ENCODE measurements around the gene CYB561D1. TPM values are rescaled to one million over a fixed set of nuclear protein-coding genes. Genes with fewer than 3 reads are reported as not detected.

The CYB561D1 gene
- total and polyA plus RNA-seq, 2 donors (not counting 1 experiment from before 2014, with no cell fraction given) = 5.1 to 6.6 TPM

- DNase-seq (ENCODE audit: low read depth in 2 of 2) = no peak
- Histone ChIP-seq H3K4me2 (ENCODE audit: extremely low read depth, insufficient read depth, low read length) (no peak overlapping the region), H4K20me1 (ENCODE audit: control insufficient read depth, extremely low read depth, insufficient read depth, low read length) (no peaks in the 10 kb centered on the region), H3K4me3 (replicated peaks in 1 of 4; ENCODE audit: control extremely low read depth in 1 of 4, insufficient read depth in 1 of 4, low read depth in 3 of 4, low read length in 4 of 4) (no peak overlapping the region), H3K9me3 (ENCODE audit: control insufficient read depth, insufficient read depth, low read depth, low read length) (no peaks in the 10 kb centered on the region), H3K36me3 (ENCODE audit: control insufficient read depth, insufficient read depth, low read length) (no peaks in the 10 kb centered on the region), H3K27me3 (ENCODE audit: control insufficient read depth, insufficient read depth, low read length) (peaks cover 12% of the 10 kb centered on the region), H3K9ac (ENCODE audit: insufficient read depth, low read length) (no peak overlapping the region), H3K79me2 (ENCODE audit: control insufficient read depth, insufficient read depth, low read length) (no peaks in the 10 kb centered on the region), H2AFZ (ENCODE audit: low read length) (no peak overlapping the region), H3K4me1 (ENCODE audit: control insufficient read depth, extremely low read depth, insufficient read depth, low read length) (no peaks in the 10 kb centered on the region), H3K27ac (ENCODE audit: insufficient read depth, low read length) (no peak overlapping the region)
- no peak for TF ChIP-seq EZH2 (IDR thresholded peaks at IDR 0.05; ENCODE audit: low read length, missing control alignments)
- no peak for TF ChIP-seq CTCF (conservative IDR thresholded peaks at IDR 0.05 in 1 of 2, IDR thresholded peaks at IDR 0.05 in 1 of 2; ENCODE audit: low read depth in 1 of 2, low read length in 2 of 2)
Observed at GRCh38 chr1:109517337-109517736, 23.4 kb downstream of the CYB561D1 start.

GRCh38 chr1:109521002-109521951 is 27.4 kb downstream of the CYB561D1 start:
- no peak overlapping the region for H3K27ac ChIP-seq (ENCODE audit: insufficient read depth, low read length)
- no peaks in the 10 kb centered on the region for H3K36me3 ChIP-seq (ENCODE audit: control insufficient read depth, insufficient read depth, low read length)
- TF ChIP-seq EZH2 (IDR thresholded peaks at IDR 0.05; ENCODE audit: low read length, missing control alignments) (no peak), CTCF (conservative IDR thresholded peaks at IDR 0.05 in 1 of 2, IDR thresholded peaks at IDR 0.05 in 1 of 2; ENCODE audit: low read depth in 1 of 2, low read length in 2 of 2) (no peak)
- no peaks in the 10 kb centered on the region for H3K4me1 ChIP-seq (ENCODE audit: control insufficient read depth, extremely low read depth, insufficient read depth, low read length)
- no peaks in the 10 kb centered on the region for H3K79me2 ChIP-seq (ENCODE audit: control insufficient read depth, insufficient read depth, low read length)
- H3K4me3 ChIP-seq (replicated peaks in 1 of 4; ENCODE audit: control extremely low read depth in 1 of 4, insufficient read depth in 1 of 4, low read depth in 3 of 4, low read length in 4 of 4) = no peak overlapping the region
- no peak overlapping the region for H3K9ac ChIP-seq (ENCODE audit: insufficient read depth, low read length)
- DNase-seq (ENCODE audit: low read depth in 2 of 2) = no peak
- H2AFZ ChIP-seq (ENCODE audit: low read length) = no peak overlapping the region
- no peaks in the 10 kb centered on the region for H3K9me3 ChIP-seq (ENCODE audit: control insufficient read depth, insufficient read depth, low read depth, low read length)
- H4K20me1 ChIP-seq (ENCODE audit: control insufficient read depth, extremely low read depth, insufficient read depth, low read length) = no peaks in the 10 kb centered on the region
- H3K27me3 ChIP-seq (ENCODE audit: control insufficient read depth, insufficient read depth, low read length) = peaks cover 21% of the 10 kb centered on the region
- no peak overlapping the region for H3K4me2 ChIP-seq (ENCODE audit: extremely low read depth, insufficient read depth, low read length)

GRCh38 chr1:109522026-109522425 is 28.1 kb downstream of the CYB561D1 start:
- Histone ChIP-seq H3K4me3 (replicated peaks in 1 of 4; ENCODE audit: control extremely low read depth in 1 of 4, insufficient read depth in 1 of 4, low read depth in 3 of 4, low read length in 4 of 4) (no peak overlapping the region), H4K20me1 (ENCODE audit: control insufficient read depth, extremely low read depth, insufficient read depth, low read length) (no peaks in the 10 kb centered on the region), H3K9me3 (ENCODE audit: control insufficient read depth, insufficient read depth, low read depth, low read length) (no peaks in the 10 kb centered on the region), H3K9ac (ENCODE audit: insufficient read depth, low read length) (no peak overlapping the region), H3K4me2 (ENCODE audit: extremely low read depth, insufficient read depth, low read length) (no peak overlapping the region), H3K36me3 (ENCODE audit: control insufficient read depth, insufficient read depth, low read length) (no peaks in the 10 kb centered on the region), H2AFZ (ENCODE audit: low read length) (no peak overlapping the region), H3K4me1 (ENCODE audit: control insufficient read depth, extremely low read depth, insufficient read depth, low read length) (no peaks in the 10 kb centered on the region), H3K27ac (ENCODE audit: insufficient read depth, low read length) (no peak overlapping the region), H3K27me3 (ENCODE audit: control insufficient read depth, insufficient read depth, low read length) (peaks cover 21% of the 10 kb centered on the region), H3K79me2 (ENCODE audit: control insufficient read depth, insufficient read depth, low read length) (no peaks in the 10 kb centered on the region)
- no peak for DNase-seq (ENCODE audit: low read depth in 2 of 2)
- TF ChIP-seq CTCF (conservative IDR thresholded peaks at IDR 0.05 in 1 of 2, IDR thresholded peaks at IDR 0.05 in 1 of 2; ENCODE audit: low read depth in 1 of 2, low read length in 2 of 2) (no peak), EZH2 (IDR thresholded peaks at IDR 0.05; ENCODE audit: low read length, missing control alignments) (no peak)
